GM08714 (cell line): Measurements from ENCODE around the gene RNF227.
"Not testable (repeated sequence)": the region's sequence is repeated elsewhere in the genome, so short reads cannot be mapped to it uniquely, and the experiment has no call there.

Source experiments
- H3K4me3 ChIP-seq: fragments of 200-500 bp; sonication (Bioruptor generic); 2 replicates; pipeline ENCODE4 v1.5.1; 2014; ENCODE audit warnings: mild to moderate bottlenecking, low read length, inconsistent platforms
- ZNF274 ChIP-seq: IDR thresholded peaks from 2 replicates; pipeline ENCODE4 v1.6.1; 2012; ENCODE audit warnings: mild to moderate bottlenecking, low read depth, low read length

The RNF227 gene

GRCh38 chr17:7875804-7876370 is 40.2 kb downstream of the RNF227 start:
- no peak for TF ChIP-seq ZNF274
- no peak overlapping the region for H3K4me3 ChIP-seq

- no peak for TF ChIP-seq ZNF274
- H3K4me3 ChIP-seq: no peak overlapping the region
Measured at GRCh38 chr17:7873051-7873450, 43.0 kb downstream of the RNF227 start.

GRCh38 chr17:7867881-7868329 is 48.2 kb downstream of the RNF227 start:
- TF ChIP-seq ZNF274: no peak

GRCh38 chr17:7864995-7865650 is 51.0 kb downstream of the RNF227 start:
- TF ChIP-seq ZNF274: no peak
- H3K4me3 ChIP-seq: no peak overlapping the region

More at GRCh38 chr17:7867881-7868329, 48.2 kb downstream of the RNF227 start:
- no peak overlapping the region for H3K4me3 ChIP-seq

GRCh38 chr17:7864384-7864783 is 51.7 kb downstream of the RNF227 start:
- not testable (repeated sequence) for H3K4me3 ChIP-seq
